Subcutaneous adipose tissue (tissue), 4 donors: ENCODE data around the gene GRIA1. TPM values are rescaled to one million over a fixed set of nuclear protein-coding genes. Genes with fewer than 3 reads are reported as not detected.

ENCODE experiments used
- CTCF ChIP-seq: fragments of 450-650 bp; IDR thresholded peaks from one replicate; pipeline ENCODE4 v1.5.1; 2016; ENCODE audit warnings: low read depth, mild to moderate bottlenecking, control low read depth, antibody characterized with exemption, moderate library complexity
- total RNA-seq, 4 donors: library from RNA; depleted of rRNA; stranded (reverse); fragments of >200 nt; gene quantifications; one replicate each; pipeline ENCODE4 v1.1.0, GENCODE V29; 2016

The GRIA1 gene
- total RNA-seq, 4 donors from 2014 or later: 0.44 to 2.4 (median 2.0) TPM; not detected in 1

- TF ChIP-seq CTCF: no peak
Observed at GRCh38 chr5:153530357-153531143, 40.1 kb downstream of the GRIA1 start.

- TF ChIP-seq CTCF: no peak
Observed at GRCh38 chr5:153533546-153533945, 43.1 kb downstream of the GRIA1 start.

GRCh38 chr5:153534102-153534501 lies 43.6 kb downstream of the GRIA1 start:
- TF ChIP-seq CTCF: no peak

GRCh38 chr5:153537207-153537606 lies 46.7 kb downstream of the GRIA1 start:
- TF ChIP-seq CTCF: no peak

- TF ChIP-seq CTCF: no peak
Observed at GRCh38 chr5:153539983-153540382, 49.5 kb downstream of the GRIA1 start.

GRCh38 chr5:153542536-153542935 lies 52.1 kb downstream of the GRIA1 start:
- no peak for TF ChIP-seq CTCF

GRCh38 chr5:153543288-153543687 lies 52.8 kb downstream of the GRIA1 start:
- TF ChIP-seq CTCF: no peak
